Cerebellar cortex (tissue), 1 donor: ENCODE data around the gene KIF3A.

Source experiments
- DNase-seq: peaks from one replicate; pipeline ENCODE4 v3.0.0-alpha.2; 2015; ENCODE audit warnings: low spot score

Gene KIF3A

GRCh38 chr5:132677682-132678400 lies 59.5 kb downstream of the KIF3A start:
- DNase-seq: no peak

DNA sequence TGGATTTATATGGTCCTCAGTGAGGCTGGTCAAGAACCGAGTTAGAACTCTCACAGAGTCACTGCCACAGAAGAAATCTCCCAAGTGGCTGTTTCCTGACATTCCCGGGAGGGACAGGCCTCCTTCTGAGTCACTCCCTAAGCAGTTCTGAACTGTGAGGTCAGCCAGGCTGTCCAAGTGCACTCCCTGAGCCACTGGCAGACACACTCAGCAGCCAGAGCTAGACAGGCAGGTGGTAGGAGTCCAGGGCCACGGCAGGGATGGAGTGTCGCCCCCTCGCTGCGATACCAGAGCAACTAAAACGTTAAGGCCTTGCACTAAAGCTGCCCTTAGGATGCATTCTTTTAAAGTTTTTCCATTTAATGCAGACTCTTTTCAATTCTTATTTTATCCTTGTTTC lies 60.2 kb downstream of the KIF3A start:
- DNase-seq: no peak

- DNase-seq: no peak
Measured at GRCh38 chr5:132675936-132676689, 61.2 kb downstream of the KIF3A start.

DNA sequence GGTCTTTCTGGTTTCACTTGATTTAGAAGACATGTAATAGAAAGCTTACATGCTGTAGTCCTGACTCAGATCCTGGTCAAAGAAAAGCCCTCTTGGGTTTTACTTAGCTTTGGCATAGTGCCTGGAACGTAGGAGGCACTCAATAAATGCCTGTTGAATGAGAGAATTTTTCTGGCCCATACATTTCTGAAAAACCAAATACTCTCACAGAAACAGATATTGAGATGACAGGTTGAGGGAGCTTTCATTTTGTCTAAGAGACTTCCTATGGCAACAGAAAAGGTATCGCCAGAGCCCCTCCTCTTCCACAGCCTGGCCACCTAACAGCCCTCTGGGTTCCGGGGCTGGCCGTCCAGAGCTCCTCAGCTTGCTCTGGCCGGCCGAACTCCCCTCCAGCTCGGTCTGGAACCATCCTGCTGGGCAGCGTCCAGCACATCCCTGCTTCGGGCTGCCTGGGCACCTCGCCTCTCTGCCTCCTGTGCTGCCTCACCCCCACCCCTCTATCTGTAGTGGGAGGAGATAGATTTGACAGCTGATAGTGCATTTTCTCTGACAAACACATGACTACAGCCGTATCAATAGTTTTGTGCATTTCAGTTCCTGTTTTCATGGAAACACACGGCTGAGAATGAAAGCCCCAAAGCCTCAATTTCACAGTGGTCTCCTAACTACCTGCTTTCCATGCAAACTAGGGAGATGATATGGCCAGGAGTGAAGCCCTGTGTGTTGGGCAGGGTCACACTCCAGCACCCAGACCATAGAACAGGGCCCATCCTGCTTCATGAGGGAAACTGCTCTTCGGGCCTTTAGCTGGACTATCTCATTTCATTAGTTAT lies 62.5 kb downstream of the KIF3A start:
- no peak for DNase-seq

DNA sequence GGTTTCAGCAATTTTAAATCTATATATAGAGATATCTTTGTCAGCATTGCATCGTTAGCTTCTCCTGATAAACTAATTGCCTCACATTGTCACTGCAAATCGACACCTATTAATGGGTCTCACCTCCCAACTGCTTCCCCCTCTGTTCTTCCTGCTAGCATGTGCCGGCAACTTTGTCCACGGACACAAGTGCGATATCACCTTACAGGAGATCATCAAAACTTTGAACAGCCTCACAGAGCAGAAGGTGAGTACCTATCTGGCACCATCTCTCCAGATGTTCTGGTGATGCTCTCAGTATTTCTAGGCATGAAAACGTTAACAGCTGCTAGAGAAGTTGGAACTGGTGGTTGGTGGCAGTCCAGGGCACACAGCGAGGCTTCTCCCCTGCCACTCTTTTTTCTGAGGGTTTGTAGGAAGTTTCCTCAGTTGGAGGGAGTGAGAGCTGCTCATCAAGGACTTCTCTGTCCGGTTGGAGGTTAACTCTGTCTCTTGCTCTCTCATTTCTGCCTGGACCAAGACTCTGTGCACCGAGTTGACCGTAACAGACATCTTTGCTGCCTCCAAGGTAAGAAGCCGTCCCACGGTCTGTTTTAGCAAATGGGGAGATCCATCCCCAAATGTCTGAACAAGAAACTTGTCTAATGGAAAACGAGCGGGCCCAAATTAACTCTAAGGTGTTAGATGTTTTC lies 63.3 kb downstream of the KIF3A start, which contains the start of gene IL4:
Gene IL4, plus strand, starts transcription at position 51 of the 692 bp plus-strand sequence. Its CDS starts 62 bp downstream, at position 113.
- DNase-seq: no peak

- DNase-seq: no peak
Measured at GRCh38 chr5:132673488-132673887, 63.9 kb downstream of the KIF3A start.

DNA sequence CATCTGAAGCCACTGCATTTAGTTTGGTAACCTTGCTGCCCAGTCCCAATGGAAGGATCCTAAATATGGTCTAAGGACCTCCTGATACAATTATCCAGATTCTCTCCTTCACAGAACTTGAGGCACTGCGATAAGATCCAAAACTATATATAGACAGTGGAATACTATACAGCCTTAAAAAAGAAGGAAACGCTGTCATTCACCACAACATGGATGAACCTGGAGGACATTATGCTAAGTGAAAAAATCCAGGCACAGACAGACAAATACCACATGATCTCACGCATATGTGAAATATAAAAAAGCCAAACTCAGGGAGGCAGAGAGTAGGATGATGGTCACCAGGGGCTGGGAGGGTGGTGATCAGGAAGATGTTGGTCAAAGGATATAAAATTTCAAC lies 66.3 kb downstream of the KIF3A start:
- DNase-seq: no peak

DNA sequence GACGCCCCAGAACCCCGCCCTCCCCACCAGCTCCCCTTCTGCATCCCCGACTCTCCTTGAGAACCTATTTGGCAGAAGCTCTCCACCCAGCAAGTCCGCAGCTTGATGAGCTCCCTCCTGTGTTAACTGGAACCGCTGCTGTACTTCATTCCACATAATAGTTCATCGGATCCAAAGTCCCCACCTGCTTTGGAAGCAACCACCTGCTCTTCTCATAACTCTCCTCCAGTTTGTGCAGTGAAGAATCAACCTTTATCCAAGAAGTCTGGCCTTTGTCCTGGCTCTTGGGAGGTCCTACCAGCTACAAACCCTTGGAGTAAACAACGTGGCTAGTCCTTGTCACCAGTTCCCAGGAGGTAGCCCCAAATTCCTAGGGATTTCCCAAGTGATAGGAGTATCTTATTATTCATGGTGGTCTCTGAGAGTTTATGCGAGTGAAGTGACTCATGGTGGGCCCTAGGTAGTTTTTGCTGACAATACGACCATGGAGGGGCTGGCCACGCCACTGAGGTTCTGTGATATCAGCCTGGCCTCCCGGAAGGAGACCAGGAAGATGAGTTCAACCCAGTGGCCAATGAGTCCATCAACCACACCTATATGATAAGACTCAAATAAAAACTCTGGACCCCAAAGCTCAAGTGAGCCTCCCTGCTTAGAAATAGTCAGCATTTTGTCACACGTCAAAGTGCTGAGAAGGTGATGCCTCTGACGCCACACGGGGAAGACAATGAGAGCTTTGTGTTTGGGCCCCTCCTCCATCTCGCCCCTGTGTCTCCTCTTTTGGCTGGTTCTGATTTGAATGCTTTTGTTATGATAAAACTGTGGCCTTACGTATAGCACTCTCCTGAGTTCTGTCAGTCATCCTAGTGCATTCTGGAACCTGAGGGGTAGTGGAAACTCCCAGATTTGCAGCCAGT lies 67.1 kb downstream of the KIF3A start:
- DNase-seq: no peak

DNA sequence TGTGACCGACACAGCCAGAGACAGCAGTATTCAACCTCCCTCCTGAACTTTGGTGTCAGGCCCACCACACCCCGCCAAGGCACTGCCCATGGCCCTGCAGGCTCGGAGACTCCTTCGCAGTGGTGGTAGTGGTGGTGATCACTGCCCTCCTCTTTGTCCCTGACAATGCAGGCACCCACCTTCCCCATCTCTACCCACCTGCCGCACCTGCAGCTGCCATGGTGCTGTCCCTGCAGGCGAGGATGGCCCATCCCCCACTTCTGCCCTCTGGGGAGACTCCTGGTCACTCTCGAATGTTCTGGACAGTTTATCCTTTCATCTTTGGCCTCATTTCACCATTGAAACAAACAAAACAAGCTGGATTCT lies 67.9 kb downstream of the KIF3A start:
- no peak for DNase-seq

GRCh38 chr5:132668706-132669454 lies 68.5 kb downstream of the KIF3A start:
- DNase-seq: no peak

GRCh38 chr5:132667761-132668705 lies 69.3 kb downstream of the KIF3A start:
- DNase-seq: no peak

DNA sequence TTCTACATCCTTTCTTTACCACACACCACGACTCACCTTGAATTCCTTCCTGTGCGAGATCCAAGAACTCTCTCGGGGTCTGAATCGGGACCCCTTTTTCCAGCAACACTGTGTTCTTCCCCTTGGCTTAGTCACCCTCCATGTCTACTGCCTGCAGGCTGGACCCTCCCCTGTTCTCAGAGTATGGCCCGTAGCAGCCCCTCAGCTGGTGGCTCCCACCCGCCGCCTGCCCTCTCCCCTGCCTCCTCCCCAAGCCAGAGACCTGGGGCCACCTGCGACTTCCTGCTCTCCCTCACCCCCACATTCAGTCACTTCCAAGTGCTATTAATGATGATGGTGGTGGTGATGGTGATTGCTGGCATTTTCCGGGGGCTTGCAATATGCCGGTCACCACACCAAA lies 70.0 kb downstream of the KIF3A start:
- DNase-seq: no peak

DNA sequence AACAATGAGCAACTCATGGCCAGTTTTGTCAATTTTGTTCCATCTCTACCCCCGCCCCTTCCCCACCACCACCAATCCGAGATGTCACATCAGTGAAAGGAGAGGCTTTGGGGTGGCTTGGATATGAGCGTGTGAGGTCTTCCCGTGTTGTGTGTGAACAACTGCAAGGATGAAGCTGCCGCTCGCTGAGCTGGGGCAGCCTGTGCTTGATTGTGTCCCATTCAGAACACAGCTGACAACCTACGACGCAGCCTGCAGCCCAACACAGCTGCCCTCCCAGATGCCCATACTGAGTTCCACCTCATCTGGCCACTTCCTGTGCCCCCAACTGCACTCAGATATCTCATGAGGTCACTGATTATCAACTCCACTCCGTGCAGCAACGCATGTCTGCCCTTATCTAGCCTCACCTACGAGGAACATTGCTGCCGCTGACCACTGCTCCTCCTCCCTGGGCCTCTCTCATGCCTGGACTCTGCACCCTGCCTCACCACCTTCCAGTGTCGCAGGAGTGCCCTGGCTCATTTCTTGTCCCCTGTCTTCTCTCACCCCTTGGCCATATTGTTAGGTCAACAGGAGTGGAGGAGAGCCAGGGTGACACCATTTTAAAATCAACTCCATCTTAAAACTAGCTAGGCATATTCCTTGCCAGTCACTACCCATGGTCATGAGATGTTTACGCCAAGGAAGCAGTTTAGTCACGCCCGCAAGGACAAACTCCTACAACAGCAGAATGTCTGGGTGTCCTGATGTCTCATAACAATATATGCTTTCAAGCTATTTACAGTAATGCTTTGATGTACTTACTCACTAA lies 70.8 kb downstream of the KIF3A start:
- no peak for DNase-seq

- no peak for DNase-seq
Measured at GRCh38 chr5:132665574-132666080, 71.7 kb downstream of the KIF3A start.

DNA sequence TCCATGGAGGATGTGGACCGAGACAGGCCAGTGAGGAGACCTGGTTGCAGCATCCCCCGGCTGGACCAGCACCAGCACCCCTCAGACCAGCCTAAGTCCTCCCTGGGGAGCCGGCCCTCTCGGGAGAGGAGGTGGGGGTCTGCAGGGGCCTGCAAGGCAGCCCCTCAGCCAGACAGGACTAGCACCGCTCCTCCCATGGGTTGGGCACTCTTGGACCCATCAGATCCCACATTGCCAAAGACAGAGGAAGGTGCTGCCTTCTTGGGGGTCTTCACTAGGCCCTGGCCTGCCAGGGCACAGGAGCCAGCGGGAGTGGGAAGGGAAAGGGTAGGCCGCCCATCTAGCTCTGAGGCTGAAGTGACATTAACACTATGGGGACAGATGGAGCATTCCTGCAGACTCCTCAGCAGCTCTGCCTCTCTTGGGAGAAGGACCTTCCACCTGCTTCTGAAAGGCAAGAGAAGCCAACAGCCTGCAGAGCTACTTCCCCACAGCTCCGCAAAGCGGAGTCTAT lies 72.6 kb downstream of the KIF3A start:
- DNase-seq: no peak

GRCh38 chr5:132663771-132664695 lies 73.3 kb downstream of the KIF3A start:
- no peak for DNase-seq
